Stimulated activated CD4-positive, alpha-beta T cell treated with anti-CD3 and anti-CD28 coated beads, TNF-alpha, amount 100 ng/mL, for 24 hours (primary cell): Measurements from ENCODE around the gene MPPED1.

Source experiments
- DNase-seq, 3 experiments: peaks; one replicate each; pipeline ENCODE4 v3.0.0-alpha.2; 2020; ENCODE audit warnings: low read depth in 3 of 3

MPPED1 gene

GRCh38 chr22:43476751-43477725, 65.2 kb downstream of the MPPED1 start:
- no peak for DNase-seq

- no peak for DNase-seq
Observed at GRCh38 chr22:43477966-43478365, 66.2 kb downstream of the MPPED1 start.

- DNase-seq = no peak
Observed at GRCh38 chr22:43478621-43479300, 66.9 kb downstream of the MPPED1 start.

GRCh38 chr22:43479301-43479950, 67.6 kb downstream of the MPPED1 start:
- DNase-seq = no peak

- no peak for DNase-seq
Observed at GRCh38 chr22:43479962-43480361, 68.1 kb downstream of the MPPED1 start.

- DNase-seq = peak in 1 of 3 experiments; percentile 4
Observed at GRCh38 chr22:43481568-43482317, 69.9 kb downstream of the MPPED1 start.

GRCh38 chr22:43482318-43482625, 70.5 kb downstream of the MPPED1 start:
- no peak for DNase-seq

GRCh38 chr22:43483266-43483665, 71.5 kb downstream of the MPPED1 start:
- DNase-seq = no peak

- DNase-seq = no peak
Observed at GRCh38 chr22:43483669-43484068, 71.9 kb downstream of the MPPED1 start.

- no peak for DNase-seq
Observed at GRCh38 chr22:43484227-43484626, 72.4 kb downstream of the MPPED1 start.

GRCh38 chr22:43485502-43486089, 73.8 kb downstream of the MPPED1 start:
- no peak for DNase-seq

GRCh38 chr22:43487311-43488030, 75.7 kb downstream of the MPPED1 start:
- no peak for DNase-seq

- no peak for DNase-seq
Observed at GRCh38 chr22:43488031-43488866, 76.4 kb downstream of the MPPED1 start.

- no peak for DNase-seq
Observed at GRCh38 chr22:43488937-43489336, 77.1 kb downstream of the MPPED1 start.

GRCh38 chr22:43490311-43490710, 78.5 kb downstream of the MPPED1 start:
- DNase-seq = no peak

GRCh38 chr22:43491177-43491576, 79.4 kb downstream of the MPPED1 start:
- DNase-seq = no peak

- no peak for DNase-seq
Observed at GRCh38 chr22:43491737-43492136, 79.9 kb downstream of the MPPED1 start.

- no peak for DNase-seq
Observed at GRCh38 chr22:43493297-43493696, 81.5 kb downstream of the MPPED1 start.

GRCh38 chr22:43497956-43498855, 86.4 kb downstream of the MPPED1 start:
- no peak for DNase-seq
